Germinal center (tissue), 1 donor: ENCODE measurements around the gene MRPL50.

Experiments used
- DNase-seq: peaks from one replicate; pipeline ENCODE4 v3.0.0; 2012; ENCODE audit warnings: mixed read lengths, low spot score

MRPL50 gene

GRCh38 chr9:101375546-101375945 is 22.9 kb downstream of the MRPL50 start:
- DNase-seq = no peak

DNA sequence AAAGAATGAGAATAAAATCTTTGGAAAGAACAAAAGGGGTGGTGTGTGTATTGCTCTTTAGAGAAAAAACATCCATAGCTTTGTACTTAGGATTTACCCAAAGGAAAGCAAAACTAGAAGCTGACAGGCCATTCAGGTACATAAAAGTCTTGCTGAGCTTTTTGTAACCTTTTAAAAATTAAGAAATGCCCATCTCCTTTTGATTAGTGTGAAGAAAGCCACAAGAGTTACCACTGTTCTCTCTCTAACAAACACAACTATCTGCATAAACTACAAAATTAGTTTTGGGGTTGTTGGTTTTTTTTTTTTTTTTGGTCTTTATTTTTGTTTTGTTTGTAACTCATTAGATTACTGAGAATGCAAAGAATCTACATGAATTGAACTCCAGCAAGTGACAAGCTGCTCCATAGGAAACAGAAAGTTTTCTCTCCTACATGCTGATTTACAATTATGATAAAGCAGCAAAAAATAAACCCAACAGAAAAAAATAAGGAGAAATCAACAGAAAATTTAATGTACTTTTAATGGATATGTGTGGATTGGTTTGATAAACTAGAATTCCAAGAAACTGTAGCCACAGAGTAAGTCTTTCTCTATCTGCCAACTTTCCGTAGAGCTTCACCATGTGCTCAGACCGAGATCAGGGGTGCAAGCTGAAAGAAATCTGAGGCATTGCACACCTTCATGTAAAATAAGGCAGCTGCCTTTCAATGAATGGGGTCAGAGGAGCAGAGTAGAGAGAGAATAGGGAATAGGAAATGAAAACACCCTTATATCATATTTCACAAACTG is 25.9 kb downstream of the MRPL50 start:
- no peak for DNase-seq

DNA sequence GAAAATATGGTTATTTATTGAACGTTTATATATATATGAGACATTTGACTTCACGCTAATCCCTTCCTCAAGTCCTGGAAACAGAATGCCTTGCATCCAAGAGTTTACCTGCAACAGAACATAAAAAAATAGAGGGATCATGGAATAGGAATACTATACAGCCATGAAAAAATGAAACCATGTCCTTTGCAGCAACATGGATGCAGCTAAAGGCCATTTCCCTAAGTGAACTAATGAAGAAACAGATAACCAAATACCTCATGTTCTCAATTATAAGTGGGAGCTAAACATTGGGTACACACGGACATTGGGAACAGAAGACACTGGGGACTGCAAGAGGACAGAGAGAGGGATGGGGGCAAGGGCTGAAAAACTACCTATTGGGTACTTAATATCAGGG is 26.6 kb downstream of the MRPL50 start:
- no peak for DNase-seq

DNA sequence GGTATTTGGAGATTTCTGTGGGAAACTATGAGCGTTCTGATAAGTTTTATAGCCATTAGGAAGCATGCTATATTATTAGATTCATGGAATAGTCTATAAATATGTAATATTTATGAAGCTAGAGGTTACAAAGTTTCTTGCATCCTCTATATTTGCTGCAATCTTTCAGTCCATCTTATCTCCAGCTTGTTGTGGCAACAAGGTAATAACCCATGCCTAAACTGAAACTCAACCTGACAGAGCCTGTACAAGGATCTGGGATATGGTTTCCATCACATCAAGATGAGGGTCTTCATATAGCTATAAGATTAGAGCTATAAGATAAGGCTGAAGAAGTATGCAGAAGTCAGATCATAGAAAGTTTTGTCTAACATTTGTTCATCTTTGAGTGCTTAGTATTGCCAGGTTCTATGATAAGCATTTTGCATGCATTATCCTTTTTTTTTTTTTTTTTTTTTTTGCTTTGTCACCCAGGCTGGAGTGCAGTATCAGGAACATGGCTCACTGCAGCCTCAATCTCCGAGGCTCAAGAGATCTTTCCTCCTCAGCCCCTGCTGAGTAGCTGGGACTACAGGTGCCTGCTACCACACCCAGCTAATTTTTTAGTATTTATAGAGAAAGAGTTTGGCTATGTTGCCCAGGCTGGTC is 28.4 kb downstream of the MRPL50 start:
- no peak for DNase-seq

GRCh38 chr9:101369286-101369685 is 29.1 kb downstream of the MRPL50 start:
- no peak for DNase-seq

- no peak for DNase-seq
These were observed 31.1 kb downstream of the MRPL50 start for GRCh38 chr9:101367323-101367722.

- DNase-seq = no peak
These were observed 32.2 kb downstream of the MRPL50 start for GRCh38 chr9:101366038-101366756.

DNA sequence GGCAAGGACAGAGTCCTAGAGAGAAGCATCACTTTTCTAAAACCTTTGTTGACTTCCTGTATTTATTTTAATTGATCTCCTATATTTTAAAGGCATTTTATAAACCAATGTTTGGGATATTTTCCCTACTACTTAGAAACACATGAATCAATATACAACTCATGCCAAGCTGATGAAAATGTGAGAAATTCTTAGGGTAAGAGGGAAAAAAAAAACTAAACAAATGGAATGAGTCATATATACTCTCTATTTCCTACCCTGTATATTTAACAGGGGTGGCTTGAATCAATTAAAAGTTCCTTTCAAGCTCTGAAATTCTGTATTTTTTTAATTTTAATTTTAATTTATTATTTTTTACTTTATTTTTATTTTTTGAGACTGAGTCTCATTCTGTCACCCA is 33.2 kb downstream of the MRPL50 start:
- no peak for DNase-seq

DNA sequence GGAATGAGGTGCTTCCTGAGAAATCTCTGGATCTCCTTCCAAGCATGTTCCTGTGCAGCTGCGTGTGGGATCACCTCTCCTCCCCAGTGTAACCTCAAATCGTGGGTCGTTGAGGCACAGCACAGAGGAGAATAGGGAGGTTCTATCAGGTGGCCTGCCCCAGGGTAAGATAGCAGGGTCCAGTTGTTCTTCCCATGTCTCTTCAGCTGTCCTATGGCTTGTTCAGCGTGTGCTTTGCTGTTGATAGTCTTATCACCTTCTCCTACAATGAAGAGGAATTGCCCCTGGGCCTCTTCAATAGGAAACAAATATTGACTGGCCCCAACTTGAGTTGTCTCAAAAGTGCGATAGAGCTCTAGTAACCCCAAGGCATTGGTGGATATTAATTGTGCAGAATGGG is 36.0 kb downstream of the MRPL50 start:
- DNase-seq = no peak

DNA sequence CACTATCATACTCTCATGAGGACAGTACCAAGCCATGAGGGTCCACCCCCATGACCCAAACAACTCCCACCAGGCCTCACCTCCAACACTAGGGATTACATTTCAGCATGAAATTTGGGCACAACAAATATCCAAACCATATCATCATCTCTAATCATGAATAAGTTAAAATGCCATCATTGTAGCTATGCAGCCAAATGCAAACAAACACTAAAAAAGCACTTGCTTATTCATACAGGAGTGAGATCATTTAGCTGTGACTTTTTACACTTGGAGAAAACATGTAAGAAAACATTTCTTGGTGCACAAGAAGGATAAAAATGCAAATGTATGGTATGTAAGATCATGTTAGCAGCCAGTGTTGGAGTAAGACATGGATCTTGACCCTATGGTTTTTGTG is 37.8 kb downstream of the MRPL50 start:
- no peak for DNase-seq

DNA sequence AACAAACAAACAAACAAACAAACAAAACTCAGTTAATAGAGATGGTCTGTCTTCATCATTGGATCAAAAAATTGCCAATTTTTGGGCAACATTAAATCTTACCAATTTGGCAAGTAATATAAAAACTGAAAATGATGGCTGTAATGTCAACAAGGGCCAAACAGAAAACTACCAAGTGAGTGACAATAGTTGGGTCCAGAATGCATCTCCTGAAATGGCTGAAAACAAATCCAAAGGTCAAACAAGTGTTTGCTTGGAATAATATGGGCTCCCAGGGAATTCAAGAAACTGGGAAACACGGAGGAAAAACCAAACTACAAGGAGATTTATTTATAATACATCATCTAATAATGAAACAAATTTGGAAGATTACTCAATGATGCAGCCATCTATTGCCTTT is 38.7 kb downstream of the MRPL50 start:
- DNase-seq = no peak

- no peak for DNase-seq
These were observed 41.8 kb downstream of the MRPL50 start for GRCh38 chr9:101356619-101357018.

DNA sequence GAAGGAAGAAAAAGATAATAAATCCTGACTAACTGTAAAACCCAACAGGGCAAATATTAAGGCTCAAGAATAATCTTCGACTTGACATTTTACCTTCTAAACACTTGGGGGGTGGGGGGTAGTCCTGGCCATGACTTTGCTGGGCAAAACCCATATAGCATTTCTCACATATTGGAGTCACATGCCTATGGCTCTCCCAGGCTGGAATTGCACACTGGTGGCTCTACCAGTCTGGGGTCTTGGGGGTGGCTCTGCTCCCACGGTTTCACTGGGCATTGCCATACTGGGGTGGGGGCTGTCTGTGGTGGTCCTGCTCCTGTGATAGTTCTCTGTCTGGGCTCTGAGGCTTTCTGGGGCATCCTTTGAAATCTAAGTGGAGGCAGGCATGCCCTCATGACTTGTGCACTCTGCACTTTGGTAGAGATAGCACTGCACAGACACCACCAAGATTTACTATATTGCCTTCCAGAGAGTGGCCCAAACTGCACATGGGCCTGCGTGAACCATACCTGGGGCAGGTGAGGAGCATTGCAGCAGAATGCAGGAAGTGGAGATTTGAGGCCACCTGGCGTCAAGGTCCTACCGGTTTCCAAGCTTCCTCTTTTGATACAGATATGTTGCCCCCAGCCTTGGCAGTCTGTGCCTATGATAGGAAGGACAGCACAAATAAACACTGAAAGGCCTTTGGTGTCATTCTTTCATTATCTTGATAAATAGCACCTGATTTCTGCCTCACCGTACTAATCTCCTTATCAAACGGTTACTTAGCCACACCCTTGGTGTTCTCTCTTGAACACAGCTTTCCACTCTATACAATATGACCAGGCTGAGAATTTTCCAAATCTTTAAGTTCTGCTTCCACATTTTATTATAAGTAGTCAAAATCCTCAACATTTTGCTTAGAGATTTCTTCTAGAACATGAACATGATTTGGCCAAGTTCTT is 43.4 kb downstream of the MRPL50 start:
- DNase-seq = no peak

- DNase-seq = no peak
These were observed 44.2 kb downstream of the MRPL50 start for GRCh38 chr9:101354143-101354764.

GRCh38 chr9:101353683-101354082 is 44.7 kb downstream of the MRPL50 start:
- DNase-seq = no peak

- DNase-seq = no peak
These were observed 45.4 kb downstream of the MRPL50 start for GRCh38 chr9:101352892-101353463.

DNA sequence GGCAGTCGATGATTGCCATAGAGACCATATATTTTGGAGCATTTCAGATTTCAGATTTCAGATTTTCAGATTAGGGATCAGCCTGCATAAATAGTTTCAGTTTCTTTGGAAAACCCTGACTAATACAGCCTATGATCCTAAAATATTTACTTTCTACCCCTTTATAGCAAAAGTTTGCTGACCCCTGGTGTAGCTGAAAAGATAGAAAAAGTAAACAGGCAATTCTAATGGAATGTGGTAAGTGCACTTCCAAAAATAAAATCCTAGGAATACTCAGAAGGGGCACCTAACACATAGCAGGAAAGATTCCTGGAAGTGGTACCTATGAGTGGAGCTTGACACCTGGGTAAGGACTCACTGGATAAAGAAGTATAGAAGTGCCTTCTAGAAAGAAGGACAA is 48.1 kb downstream of the MRPL50 start:
- no peak for DNase-seq

- DNase-seq = no peak
These were observed 55.8 kb downstream of the MRPL50 start for GRCh38 chr9:101342595-101342994.

DNA sequence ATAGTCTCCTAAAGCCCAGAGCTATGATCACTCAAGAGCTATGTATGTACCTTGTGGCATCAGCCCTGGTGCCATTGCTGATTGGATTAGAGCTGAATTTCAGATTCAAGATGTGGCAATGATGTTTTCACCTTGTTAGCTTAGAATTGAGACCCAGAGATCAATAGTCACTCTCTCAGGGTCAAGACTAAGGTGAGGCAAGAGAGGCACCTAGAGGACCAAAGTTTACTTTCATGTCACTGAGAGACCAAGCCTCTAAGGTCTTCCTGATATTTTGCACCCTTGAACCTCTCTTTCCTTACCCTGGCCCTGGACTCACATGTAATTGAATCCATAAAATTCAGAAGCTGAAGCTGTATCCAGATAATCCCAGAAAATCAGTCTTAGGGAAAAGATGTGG is 56.5 kb downstream of the MRPL50 start:
- DNase-seq = no peak
